ENCODE data around the gene SART3. TPM values are rescaled to one million over a fixed set of nuclear protein-coding genes. Genes with fewer than 3 reads are reported as not detected.

SART3 gene
- total RNA-seq, 3 donors from 2014 or later (not counting 1 experiment from before 2014, with no cell fraction given): 76.5 to 107 (median 78.3) TPM

GRCh38 chr12:108563136-108563803, 2.3 kb upstream of the SART3 start:
- peak overlapping the region; percentile 97 for H3K4me3 ChIP-seq (ENCODE audit: low read length)
- 2% methylated on average over 9 of the region's 14 CpGs for WGBS (ENCODE audit: insufficient coverage)
- no peaks in the 10 kb centered on the region for H3K27me3 Mint-ChIP-seq (ENCODE audit: low read depth in 2 of 2)
- peak overlapping the region; percentile 99 to 100 for H3K27ac Mint-ChIP-seq
- H3K27ac ChIP-seq (ENCODE audit: low read length): peak overlapping the region; percentile 96
- TF ChIP-seq CTCF (IDR thresholded peaks at IDR 0.05): peak; percentile 88
- ATAC-seq (peak; percentile 56 to 74 (median 58)), DNase-seq (peak; percentile 78 to 93)
- peaks cover 42% of the 10 kb centered on the region for H3K36me3 ChIP-seq (ENCODE audit: control insufficient read depth, insufficient read depth, low read length)
- H3K27me3 ChIP-seq (ENCODE audit: control insufficient read depth, insufficient read depth, low read length): no peaks in the 10 kb centered on the region
- H3K9me3 ChIP-seq (ENCODE audit: control insufficient read depth, insufficient read depth, low read length): no peaks in the 10 kb centered on the region
- peaks cover 36% of the 10 kb centered on the region for H3K4me1 ChIP-seq (ENCODE audit: control insufficient read depth, insufficient read depth, low read length)
- peaks cover 14% of the 10 kb centered on the region for H3K36me3 Mint-ChIP-seq
- H3K9me3 Mint-ChIP-seq: no peaks in the 10 kb centered on the region
- peaks cover 35% of the 10 kb centered on the region in 2 donors for H3K4me1 Mint-ChIP-seq
- peak overlapping the region; percentile 100 for H3K4me3 Mint-ChIP-seq
- intact Hi-C loops (cut with micrococcal nuclease): loop anchor here (1.0 to 10.0 kb wide), 9 partner anchors 55 to 530 kb away; partner anchors contain the start of genes ALKBH2 and SELPLG

- H3K36me3 Mint-ChIP-seq: peaks cover 6% of the 10 kb centered on the region
- peak within 1 kb of the TSS; percentile 96 for H3K27ac ChIP-seq (ENCODE audit: low read length)
Measured at GRCh38 chr12:108562348-108563135, 1.6 kb upstream of the SART3 start, which contains the start of gene ISCU. ISCU (plus strand) TSS chr12:108562596; CDS start chr12:108562623, 27 bp downstream.

GRCh38 chr12:108561852-108562347, 927 bp upstream of the SART3 start:
- peak overlapping the region; percentile 75 for H3K4me3 ChIP-seq (ENCODE audit: low read length)
- peak in 1 of 2 donors; percentile 25 for DNase-seq
- Mint-ChIP-seq H3K36me3 (no peaks in the 10 kb centered on the region), H3K4me1 (peaks cover 45% of the 10 kb centered on the region in 2 donors), H3K9me3 (no peaks in the 10 kb centered on the region), H3K4me3 (peak overlapping the region; percentile 100), H3K27me3 (ENCODE audit: low read depth in 2 of 2) (no peaks in the 10 kb centered on the region), H3K27ac (peak overlapping the region; percentile 99 to 100)
- peak overlapping the region; percentile 92 for H3K27ac ChIP-seq (ENCODE audit: low read length)
- H3K27me3 ChIP-seq (ENCODE audit: control insufficient read depth, insufficient read depth, low read length): no peaks in the 10 kb centered on the region
- H3K36me3 ChIP-seq (ENCODE audit: control insufficient read depth, insufficient read depth, low read length): peaks cover 28% of the 10 kb centered on the region
- peaks cover 38% of the 10 kb centered on the region for H3K4me1 ChIP-seq (ENCODE audit: control insufficient read depth, insufficient read depth, low read length)
- no peak for TF ChIP-seq CTCF (IDR thresholded peaks at IDR 0.05)
- H3K9me3 ChIP-seq (ENCODE audit: control insufficient read depth, insufficient read depth, low read length): no peaks in the 10 kb centered on the region
- intact Hi-C loops (cut with micrococcal nuclease): loop anchor here (1.0 to 10.0 kb wide), 5 partner anchors 47 to 491 kb away; partner anchors contain the start of genes FICD, SELPLG and USP30
- WGBS (ENCODE audit: insufficient coverage): under 1% methylated on average over 19 of the region's 20 CpGs
- peak in 2 of 3 donors; percentile 1 to 3 for ATAC-seq

More at GRCh38 chr12:108562348-108563135, 1.6 kb upstream of the SART3 start, which contains the start of gene ISCU:
- Histone ChIP-seq H3K27me3 (ENCODE audit: control insufficient read depth, insufficient read depth, low read length) (no peaks in the 10 kb centered on the region), H3K9me3 (ENCODE audit: control insufficient read depth, insufficient read depth, low read length) (no peaks in the 10 kb centered on the region), H3K4me3 (ENCODE audit: low read length) (peak within 1 kb of the TSS; percentile 97), H3K4me1 (ENCODE audit: control insufficient read depth, insufficient read depth, low read length) (peaks cover 38% of the 10 kb centered on the region), H3K36me3 (ENCODE audit: control insufficient read depth, insufficient read depth, low read length) (peaks cover 34% of the 10 kb centered on the region)
- intact Hi-C loops (cut with micrococcal nuclease): loop anchor here (1.0 to 10.0 kb wide), 9 partner anchors 56 to 531 kb away; partner anchors contain the start of genes ALKBH2 and SELPLG
- ATAC-seq: peak; percentile 76 to 92 (median 77)
- Mint-ChIP-seq H3K27ac (peak within 1 kb of the TSS; percentile 99 to 100), H3K4me3 (peak within 1 kb of the TSS; percentile 100), H3K9me3 (no peaks in the 10 kb centered on the region), H3K27me3 (ENCODE audit: low read depth in 2 of 2) (no peaks in the 10 kb centered on the region), H3K4me1 (peaks cover 39 to 42% of the 10 kb centered on the region in 2 donors)
- WGBS (ENCODE audit: insufficient coverage): under 1% methylated on average over 72 of the region's 72 CpGs
- TF ChIP-seq CTCF (IDR thresholded peaks at IDR 0.05): no peak
- DNase-seq: peak; percentile 99 to 100
